Embryonic facial prominence (tissue), 1 donor: ENCODE measurements around the gene FXYD4.

Experiments
- DNase-seq: peaks from one replicate; pipeline ENCODE4 v3.0.0-alpha.2; 2016; ENCODE audit errors: extremely low spot score

Gene FXYD4

GRCh38 chr10:43396061-43396927, 24.9 kb downstream of the FXYD4 start:
- peak; percentile 45 for DNase-seq

DNA sequence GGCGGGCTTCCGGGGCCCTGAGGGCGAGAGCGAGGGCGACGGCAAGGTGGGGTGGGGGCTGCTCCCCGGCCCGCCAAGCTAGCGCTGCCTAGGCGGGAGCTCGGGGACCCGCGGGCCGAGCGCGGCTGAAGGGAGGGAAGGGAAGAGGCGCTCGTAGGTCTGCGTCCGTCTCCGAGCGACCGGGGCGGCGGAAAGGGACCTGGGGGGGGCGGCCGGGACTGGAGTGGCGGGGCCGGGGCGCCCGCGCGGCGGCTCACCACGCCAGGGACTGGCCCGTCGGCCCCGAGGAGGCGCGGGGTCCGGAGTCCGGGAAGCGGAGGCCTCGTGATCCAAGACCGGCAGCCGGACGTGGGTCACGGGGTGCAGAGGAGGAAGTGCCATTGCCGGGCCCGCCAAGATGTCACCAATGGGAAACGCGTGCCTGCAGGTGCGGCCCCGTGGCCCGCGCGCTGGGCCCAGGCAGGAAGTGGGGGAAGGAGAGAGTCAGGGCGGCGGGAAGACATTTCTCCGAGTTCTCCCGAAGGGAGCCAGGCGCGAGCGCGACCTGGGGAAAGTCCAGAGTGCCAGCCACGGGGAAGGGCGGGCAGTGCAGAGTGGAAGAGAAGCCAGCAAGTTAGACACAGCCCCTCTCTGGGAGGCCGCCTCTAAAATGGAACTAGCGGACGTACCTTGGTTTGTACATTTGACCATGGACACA, 25.6 kb downstream of the FXYD4 start:
- DNase-seq = no peak

DNA sequence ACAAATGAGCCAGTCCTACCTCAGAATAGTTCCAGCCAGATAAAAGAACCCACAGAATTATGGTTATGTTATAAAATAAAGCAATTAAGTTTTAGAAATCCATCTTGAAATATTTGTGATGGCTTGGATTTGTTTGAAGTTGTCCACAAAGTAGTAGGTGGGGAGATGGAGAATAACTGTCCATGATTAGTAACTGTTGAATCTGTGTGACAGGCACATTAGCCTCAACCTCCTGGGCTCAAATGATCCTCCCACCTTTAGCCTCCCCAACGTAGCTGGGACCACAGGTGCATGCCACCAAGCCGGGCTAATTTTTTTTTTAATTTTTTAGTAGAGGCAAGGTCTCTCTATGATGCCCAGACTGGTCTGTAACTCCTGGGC, 27.5 kb downstream of the FXYD4 start:
- DNase-seq = no peak

- DNase-seq = no peak
Observed at GRCh38 chr10:43399320-43400310, 28.2 kb downstream of the FXYD4 start.

DNA sequence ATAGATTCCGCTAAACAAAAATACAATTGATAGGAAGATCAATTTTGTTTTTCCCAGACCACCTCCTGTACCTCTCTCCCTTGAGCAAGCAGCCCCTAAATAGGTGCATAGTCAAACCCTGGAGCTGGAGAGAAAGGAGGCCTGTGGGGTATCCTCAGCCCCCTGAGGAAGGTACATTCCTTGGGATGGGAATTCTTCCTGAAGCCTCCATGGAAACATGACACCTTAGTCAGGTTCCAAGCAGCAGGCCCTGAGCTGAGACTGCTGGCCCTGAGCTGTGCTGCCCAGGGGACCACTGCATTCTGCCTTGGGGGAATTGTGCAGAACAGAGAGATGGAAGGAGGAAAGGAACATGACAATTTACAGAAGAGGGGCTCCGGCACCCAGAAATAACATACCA, 30.2 kb downstream of the FXYD4 start:
- no peak for DNase-seq

DNA sequence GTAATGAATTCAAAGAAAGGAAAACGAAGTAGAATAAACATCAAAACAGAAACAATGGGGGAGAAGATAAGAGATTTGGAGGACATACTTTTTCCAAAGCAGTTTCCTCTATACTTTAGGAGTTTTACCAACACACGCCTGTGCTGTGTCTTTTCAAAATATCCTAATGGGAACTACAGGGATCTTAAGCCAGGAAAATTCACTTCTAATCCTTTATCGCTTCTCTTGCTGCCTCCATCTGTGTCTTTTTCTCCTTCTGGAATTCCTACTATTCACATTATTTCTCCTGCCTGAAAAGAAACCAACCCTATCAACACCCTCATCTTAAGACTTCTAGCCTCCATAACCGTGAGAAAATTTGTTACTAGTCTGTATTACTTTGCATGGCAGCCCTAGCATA, 30.7 kb downstream of the FXYD4 start:
- no peak for DNase-seq

DNA sequence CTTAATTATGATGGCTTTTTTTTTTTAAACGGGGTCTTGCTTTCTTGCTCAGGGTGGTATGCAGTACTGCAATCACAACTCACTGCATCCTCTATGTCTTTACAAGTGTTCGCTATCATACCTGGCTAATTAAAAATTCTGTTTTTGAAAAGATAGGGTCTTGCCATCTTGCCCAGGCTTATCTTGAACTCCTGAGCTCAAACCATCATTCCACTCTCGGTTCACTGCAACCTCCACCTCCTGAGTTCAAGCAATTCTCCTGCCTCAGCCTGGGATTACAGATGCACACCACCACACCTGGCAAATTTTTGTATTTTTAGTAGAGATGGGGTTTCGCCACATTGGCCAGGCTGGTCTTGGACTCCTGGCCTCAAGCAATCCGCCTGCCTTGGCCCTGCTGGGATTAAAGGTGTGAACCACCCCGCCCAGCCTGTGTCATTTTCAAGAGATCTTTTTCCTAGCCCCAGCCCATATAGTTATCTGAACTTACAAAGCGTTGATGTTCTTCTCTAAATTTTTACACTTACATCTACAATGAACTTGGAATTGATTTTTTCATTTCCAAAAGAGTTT, 31.5 kb downstream of the FXYD4 start:
- DNase-seq = no peak

- DNase-seq = no peak
Observed at GRCh38 chr10:43403911-43404703, 32.7 kb downstream of the FXYD4 start.

DNA sequence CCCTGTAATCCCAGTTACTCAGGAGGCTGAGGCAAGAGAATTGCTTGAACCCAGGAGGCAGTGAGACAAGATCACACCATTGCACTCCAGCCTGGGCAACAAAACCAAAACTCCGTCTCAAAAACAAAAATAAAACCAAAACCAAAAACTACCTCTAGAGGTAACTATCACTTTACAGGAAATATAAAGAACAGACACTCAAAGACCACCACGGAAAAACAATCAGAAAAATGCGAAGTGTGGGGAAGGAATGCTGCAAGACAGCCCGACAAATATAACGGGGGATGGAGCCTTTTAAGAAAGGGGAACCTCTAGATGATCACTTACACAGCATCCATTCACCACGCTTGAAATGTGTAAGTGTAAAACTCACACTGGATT, 33.3 kb downstream of the FXYD4 start:
- no peak for DNase-seq

DNA sequence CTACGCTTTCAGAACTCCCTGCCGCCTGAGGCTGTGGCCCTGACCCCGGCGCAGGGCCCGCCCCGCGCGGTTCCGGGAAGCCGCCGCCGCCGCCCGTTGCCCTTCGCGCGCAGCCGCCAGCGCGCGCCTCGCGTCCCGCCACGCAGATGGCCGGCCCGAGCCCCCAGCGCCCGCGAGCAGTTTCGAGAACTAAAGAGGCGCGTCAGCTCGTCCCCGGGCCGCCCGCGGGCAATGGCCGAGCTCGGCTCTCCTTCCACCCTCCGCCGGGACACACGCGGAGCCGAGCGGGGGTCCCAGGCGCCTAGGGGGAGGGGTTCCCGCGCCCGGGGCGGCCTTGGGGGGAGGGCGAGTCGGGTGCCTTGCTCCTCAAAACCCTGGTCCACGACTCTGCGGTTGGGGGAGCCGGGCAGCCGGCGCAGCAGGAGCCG, 35.7 kb downstream of the FXYD4 start:
- DNase-seq = no peak

- peak; percentile 89 for DNase-seq
Observed at GRCh38 chr10:43407576-43408330, 36.3 kb downstream of the FXYD4 start.

DNA sequence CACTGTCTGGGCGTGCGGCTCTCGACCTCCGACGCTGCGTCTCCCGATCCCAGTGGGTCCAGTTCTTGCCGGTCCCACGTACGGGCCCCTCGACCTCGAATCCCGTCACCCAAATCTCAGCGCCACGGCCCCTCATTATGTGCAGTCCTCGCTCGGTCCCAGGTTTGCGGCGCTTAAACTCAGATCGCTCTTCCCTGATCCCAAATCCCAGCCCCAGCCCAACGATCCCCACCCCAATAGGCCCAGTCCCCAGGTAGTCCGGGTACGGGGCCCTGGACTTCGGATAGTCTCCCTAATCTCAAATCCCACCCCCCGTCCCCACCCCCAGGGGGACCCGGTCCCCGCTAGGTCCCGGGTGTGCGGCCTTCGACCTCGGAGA, 36.9 kb downstream of the FXYD4 start:
- no peak for DNase-seq

DNA sequence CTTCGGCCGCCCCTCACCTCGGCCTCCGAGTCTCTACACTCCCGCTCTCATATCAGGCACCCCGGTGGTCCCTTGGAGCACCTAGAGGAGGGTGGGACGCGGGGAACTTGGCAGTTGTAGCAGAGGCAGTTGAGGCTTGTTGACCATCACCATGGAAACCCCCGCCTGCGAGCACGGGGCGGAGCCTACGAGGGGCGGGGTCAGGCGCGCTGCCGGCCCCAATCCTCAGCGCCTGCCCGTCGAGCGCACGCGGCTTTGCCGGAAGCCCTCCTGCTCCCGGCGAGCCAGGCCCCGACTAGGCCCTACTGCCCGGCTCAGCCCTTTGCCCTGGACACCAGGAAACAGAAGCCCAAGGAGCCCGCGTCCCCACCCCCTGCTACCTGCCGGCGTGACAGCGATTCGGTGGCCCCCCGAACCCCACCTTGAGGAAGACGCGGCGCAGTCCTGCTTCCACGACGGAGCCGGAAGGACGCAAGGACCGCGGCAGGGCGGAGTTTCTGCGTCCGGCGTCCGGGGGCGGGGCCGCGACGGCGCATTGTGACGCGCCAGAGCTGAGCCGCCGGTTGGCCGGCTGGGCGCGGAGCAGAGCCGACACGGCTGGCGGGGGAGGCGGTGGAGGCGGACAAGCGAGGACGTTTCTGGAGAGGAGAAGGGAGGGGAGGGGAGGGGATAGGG, 37.4 kb downstream of the FXYD4 start, which contains the start of gene HNRNPF:
TSS of gene HNRNPF (minus strand) at position 477 of the 675 bp plus-strand sequence. CDS start 21,302 bp downstream, outside the sequence.
- peak; percentile 92 for DNase-seq

DNA sequence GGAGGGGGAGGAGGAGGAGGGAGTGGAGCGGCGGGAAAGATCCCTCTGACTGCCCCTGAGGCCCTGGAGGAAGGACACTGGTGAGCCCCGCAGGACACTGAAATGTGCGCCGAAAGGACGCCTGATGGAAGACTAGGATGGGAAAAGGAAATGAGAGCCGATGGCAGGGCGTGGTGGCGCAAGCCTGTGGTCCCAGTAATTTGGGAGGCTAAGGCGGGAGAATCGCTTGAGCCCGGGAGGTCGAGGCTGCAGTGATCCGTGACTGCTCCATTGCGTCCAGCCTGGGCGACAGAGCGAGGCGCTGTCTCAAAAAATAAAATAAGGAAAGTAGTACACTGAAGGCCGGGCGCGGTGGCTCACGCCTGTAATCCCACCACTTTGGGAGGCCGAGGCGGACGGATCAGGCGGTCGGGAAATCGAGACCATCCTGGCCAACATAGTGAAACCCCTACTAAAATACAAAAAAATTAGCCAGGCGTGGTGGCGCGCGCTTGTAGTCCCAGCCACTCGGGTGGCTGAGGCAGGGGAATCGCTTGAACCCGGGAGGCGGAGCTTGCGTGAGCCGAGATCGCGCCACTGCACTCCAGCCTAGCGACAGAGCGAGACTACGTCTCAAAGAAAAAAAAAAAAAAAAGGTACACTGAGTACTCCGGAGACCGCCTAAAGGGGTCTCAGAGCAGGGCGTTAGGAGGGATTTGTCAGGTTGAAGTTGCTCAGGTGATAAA, 38.1 kb downstream of the FXYD4 start:
- no peak for DNase-seq

- no peak for DNase-seq
Observed at GRCh38 chr10:43410345-43410744, 38.9 kb downstream of the FXYD4 start.

GRCh38 chr10:43411536-43411935, 40.1 kb downstream of the FXYD4 start:
- DNase-seq = no peak

DNA sequence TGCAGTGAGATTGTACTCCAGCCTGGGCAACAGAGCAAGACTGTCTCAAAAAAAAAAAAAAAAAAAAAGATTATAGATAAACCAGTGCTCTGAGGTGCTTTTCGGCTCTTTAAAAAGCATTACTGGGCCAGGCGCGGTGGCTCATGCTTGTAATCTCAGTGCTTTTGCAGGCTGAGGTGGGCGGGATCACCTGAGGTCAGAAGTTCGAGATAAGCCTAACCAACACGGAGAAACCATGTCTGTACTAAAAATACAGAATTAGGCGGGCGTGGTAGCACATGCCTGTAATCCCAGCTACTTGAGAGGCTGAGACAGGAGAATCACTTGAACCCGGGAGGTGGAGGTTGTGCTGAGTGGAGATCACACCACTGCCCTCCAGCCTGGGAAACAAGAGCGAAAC, 44.1 kb downstream of the FXYD4 start:
- DNase-seq = no peak

- no peak for DNase-seq
Observed at GRCh38 chr10:43417950-43418768, 46.7 kb downstream of the FXYD4 start.
